VCaP (cell line): ENCODE results near the gene HOXD3.

Experiments
- H3K27ac ChIP-seq: fragments of 450-650 bp; 2 replicates; pipeline ENCODE4 v1.5.1; 2017
- TF ChIP-seq, protein P1 (sequence below): fragments of 450-650 bp; conservative IDR thresholded peaks from 2 replicates; pipeline ENCODE4 v1.5.1; 2017; ENCODE audit warnings: mild to moderate bottlenecking, moderate library complexity

HOXD3 gene

GRCh38 chr2:176187899-176188773 lies 31.0 kb downstream of the HOXD3 start, which contains the start of gene HOXD1:
Gene HOXD1, plus strand, starts transcription at chr2:176188668. Its CDS starts 134 bp downstream, at chr2:176188802.
- TF ChIP-seq, protein P1, sequence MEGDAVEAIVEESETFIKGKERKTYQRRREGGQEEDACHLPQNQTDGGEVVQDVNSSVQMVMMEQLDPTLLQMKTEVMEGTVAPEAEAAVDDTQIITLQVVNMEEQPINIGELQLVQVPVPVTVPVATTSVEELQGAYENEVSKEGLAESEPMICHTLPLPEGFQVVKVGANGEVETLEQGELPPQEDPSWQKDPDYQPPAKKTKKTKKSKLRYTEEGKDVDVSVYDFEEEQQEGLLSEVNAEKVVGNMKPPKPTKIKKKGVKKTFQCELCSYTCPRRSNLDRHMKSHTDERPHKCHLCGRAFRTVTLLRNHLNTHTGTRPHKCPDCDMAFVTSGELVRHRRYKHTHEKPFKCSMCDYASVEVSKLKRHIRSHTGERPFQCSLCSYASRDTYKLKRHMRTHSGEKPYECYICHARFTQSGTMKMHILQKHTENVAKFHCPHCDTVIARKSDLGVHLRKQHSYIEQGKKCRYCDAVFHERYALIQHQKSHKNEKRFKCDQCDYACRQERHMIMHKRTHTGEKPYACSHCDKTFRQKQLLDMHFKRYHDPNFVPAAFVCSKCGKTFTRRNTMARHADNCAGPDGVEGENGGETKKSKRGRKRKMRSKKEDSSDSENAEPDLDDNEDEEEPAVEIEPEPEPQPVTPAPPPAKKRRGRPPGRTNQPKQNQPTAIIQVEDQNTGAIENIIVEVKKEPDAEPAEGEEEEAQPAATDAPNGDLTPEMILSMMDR, result no peak
- H3K27ac ChIP-seq, result peak within 1 kb of the TSS; percentile 52; the same call in 1 of the 2 replicates

GRCh38 chr2:176188774-176189680 lies 31.9 kb downstream of the HOXD3 start:
- TF ChIP-seq, protein P1, result no peak
- peak overlapping the region; percentile 52; the same call in 1 of the 2 replicates for H3K27ac ChIP-seq

DNA sequence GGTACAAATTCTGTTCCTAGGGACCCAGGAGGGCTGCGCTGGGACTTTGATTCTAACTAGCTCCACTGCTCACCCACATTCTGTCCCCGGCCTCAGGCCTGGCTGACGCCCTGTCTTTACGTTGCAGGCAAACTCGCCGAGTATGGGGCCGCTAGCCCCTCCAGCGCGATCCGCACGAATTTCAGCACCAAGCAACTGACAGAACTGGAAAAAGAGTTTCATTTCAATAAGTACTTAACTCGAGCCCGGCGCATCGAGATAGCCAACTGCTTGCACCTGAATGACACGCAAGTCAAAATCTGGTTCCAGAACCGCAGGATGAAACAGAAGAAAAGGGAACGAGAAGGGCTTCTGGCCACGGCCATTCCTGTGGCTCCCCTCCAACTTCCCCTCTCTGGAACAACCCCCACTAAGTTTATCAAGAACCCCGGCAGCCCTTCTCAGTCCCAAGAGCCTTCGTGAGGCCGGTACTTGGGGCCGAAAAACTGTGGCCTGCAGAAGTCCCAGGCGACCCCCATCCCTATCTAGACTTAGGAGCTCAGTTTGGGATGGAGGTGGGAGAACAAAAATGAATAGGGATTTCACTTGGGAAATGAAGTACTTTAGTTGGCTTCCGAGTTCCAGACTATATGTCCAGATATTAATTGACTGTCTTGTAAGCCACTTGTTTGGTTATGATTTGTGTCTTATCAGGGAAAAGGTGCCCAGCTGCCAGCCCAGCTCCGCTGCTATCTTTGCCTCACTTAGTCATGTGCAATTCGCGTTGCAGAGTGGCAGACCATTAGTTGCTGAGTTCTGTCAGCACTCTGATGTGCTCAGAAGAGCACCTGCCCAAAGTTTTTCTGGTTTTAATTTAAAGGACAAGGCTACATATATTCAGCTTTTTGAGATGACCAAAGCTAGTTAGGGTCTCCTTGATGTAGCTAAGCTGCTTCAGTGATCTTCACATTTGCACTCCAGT lies 32.9 kb downstream of the HOXD3 start:
- TF ChIP-seq, protein P1, result no peak
- H3K27ac ChIP-seq, result no peak overlapping the region

GRCh38 chr2:176192351-176192750 lies 35.2 kb downstream of the HOXD3 start:
- no peak overlapping the region for H3K27ac ChIP-seq
- TF ChIP-seq, protein P1, result no peak

DNA sequence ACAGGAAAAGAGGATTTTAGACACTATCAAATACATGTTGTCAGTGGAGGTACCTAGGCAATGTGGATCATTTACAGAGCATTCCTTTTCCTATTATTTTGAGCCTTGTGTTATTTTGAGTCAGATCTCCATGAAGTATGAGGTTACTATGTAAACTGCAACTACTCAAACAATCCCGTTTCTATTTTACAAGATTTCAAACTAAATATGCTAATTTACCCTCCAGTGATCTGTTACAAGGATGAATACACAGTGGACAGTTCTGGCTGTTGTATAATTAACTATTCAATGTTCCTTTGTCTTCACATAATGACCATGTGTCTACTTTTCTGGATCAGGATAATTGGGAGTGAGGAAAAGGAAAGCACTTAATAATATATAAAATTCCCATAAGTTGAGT lies 35.9 kb downstream of the HOXD3 start:
- H3K27ac ChIP-seq, result no peak overlapping the region
- TF ChIP-seq, protein P1, result no peak

DNA sequence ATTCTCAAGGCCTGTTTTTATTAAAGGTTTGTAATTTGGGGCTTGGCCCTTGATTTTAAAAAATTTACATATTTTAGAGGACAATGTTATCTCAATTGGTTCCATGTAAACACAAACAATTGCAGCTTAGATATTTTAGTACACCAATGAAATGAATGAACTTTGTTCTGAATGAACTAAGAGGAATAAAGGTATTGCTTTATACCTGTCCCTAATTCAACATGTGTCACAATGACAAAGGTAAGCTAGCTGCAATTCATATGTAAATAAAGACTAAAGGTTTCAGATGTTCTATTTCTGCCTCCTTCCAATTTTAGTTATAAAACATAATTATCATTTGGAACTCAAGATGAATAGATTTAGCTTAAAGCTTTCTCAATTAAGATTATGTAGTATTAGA lies 42.8 kb downstream of the HOXD3 start:
- no peak overlapping the region for H3K27ac ChIP-seq
- TF ChIP-seq, protein P1, result no peak
